Muscle of leg (tissue), 11 donors: ENCODE results near the gene IER5. TPM values are rescaled to one million over a fixed set of nuclear protein-coding genes. Genes with fewer than 3 reads are reported as not detected.

ENCODE experiments used
- DNase-seq: peaks from one replicate; pipeline ENCODE4 v3.0.0; 2013
- H3K27ac ChIP-seq: one replicate; pipeline ENCODE4 v1.5.1; 2013; ENCODE audit warnings: mild to moderate bottlenecking, low read length, control low read depth
- H3K27me3 ChIP-seq: one replicate; pipeline ENCODE4 v1.6.1; 2013; ENCODE audit warnings: low read length; ENCODE audit not compliant: control insufficient read depth, insufficient read depth
- H3K36me3 ChIP-seq: one replicate; pipeline ENCODE4 v1.6.1; 2013; ENCODE audit warnings: low read length; ENCODE audit not compliant: control insufficient read depth, insufficient read depth
- H3K4me1 ChIP-seq: one replicate; pipeline ENCODE4 v1.6.1; 2013; ENCODE audit warnings: low read length; ENCODE audit not compliant: control insufficient read depth, insufficient read depth
- H3K4me3 ChIP-seq: one replicate; pipeline ENCODE4 v1.5.1; 2013; ENCODE audit warnings: low read length, control low read depth
- H3K9me3 ChIP-seq: replicated peaks from 2 replicates; pipeline ENCODE4 v1.6.1; 2013; ENCODE audit warnings: low read depth, low read length; ENCODE audit not compliant: control insufficient read depth
- WGBS: methylation state at CpG from one replicate; pipeline ENCODE4 v1.1.5; 2013; ENCODE audit warnings: missing lambda C conversion rate; ENCODE audit not compliant: insufficient coverage; 5-methylcytosine and 5-hydroxymethylcytosine counted together
- polyA plus RNA-seq, 8 donors: library from polyadenylated mRNA; unstranded; fragments of 120-200 nt; gene quantifications; one replicate each; pipeline versions ENCODE4 v1.2.1 to v1.2.3, GENCODE V29; 2013; ENCODE audit warnings: inconsistent platforms in 1 of 8, low replicate concordance in 1 of 8; ENCODE audit not compliant: insufficient read length in 8 of 8, insufficient read depth in 1 of 8
- total RNA-seq: library from RNA; stranded (reverse); fragments of 120-200 nt; gene quantifications from one replicate; pipeline ENCODE4 v1.2.4, GENCODE V29; 2013

The IER5 gene
- total and polyA plus RNA-seq, 9 donors, result 6.7 to 15.9 (median 9.2) TPM

GRCh38 chr1:181121498-181121897, 33.0 kb downstream of the IER5 start:
- Histone ChIP-seq H3K4me3 (no peak overlapping the region), H3K9me3 (no peaks in the 10 kb centered on the region), H3K27me3 (no peaks in the 10 kb centered on the region), H3K36me3 (no peaks in the 10 kb centered on the region), H3K4me1 (peaks cover 8% of the 10 kb centered on the region), H3K27ac (no peak overlapping the region)
- DNase-seq, result no peak
- 82% methylated on average over 1 of the region's 5 CpGs for WGBS

GRCh38 chr1:181122222-181122621, 33.7 kb downstream of the IER5 start:
- H3K4me1 ChIP-seq, result peaks cover 14% of the 10 kb centered on the region
- no peaks in the 10 kb centered on the region for H3K36me3 ChIP-seq
- no peak overlapping the region for H3K4me3 ChIP-seq
- 90% methylated on average over 3 of the region's 5 CpGs for WGBS
- no peaks in the 10 kb centered on the region for H3K9me3 ChIP-seq
- no peak for DNase-seq
- H3K27ac ChIP-seq, result no peak overlapping the region
- H3K27me3 ChIP-seq, result no peaks in the 10 kb centered on the region

GRCh38 chr1:181123173-181123572, 34.7 kb downstream of the IER5 start:
- WGBS, result no CpG with 5 or more reads among the region's 3 CpGs
- Histone ChIP-seq H3K9me3 (no peaks in the 10 kb centered on the region), H3K27ac (no peak overlapping the region), H3K27me3 (no peaks in the 10 kb centered on the region), H3K4me1 (peaks cover 10% of the 10 kb centered on the region), H3K36me3 (no peaks in the 10 kb centered on the region), H3K4me3 (no peak overlapping the region)
- no peak for DNase-seq

GRCh38 chr1:181124291-181124751, 35.8 kb downstream of the IER5 start:
- DNase-seq, result peak; percentile 67
- Histone ChIP-seq H3K4me1 (peaks cover 21% of the 10 kb centered on the region), H3K4me3 (no peak overlapping the region), H3K36me3 (no peaks in the 10 kb centered on the region), H3K9me3 (no peaks in the 10 kb centered on the region), H3K27ac (no peak overlapping the region), H3K27me3 (no peaks in the 10 kb centered on the region)
- WGBS, result 0% methylated on average over 2 of the region's 2 CpGs

- Histone ChIP-seq H3K27me3 (no peaks in the 10 kb centered on the region), H3K27ac (no peak overlapping the region), H3K9me3 (no peaks in the 10 kb centered on the region), H3K4me1 (peaks cover 30% of the 10 kb centered on the region), H3K36me3 (no peaks in the 10 kb centered on the region), H3K4me3 (no peak overlapping the region)
- DNase-seq, result no peak
- 38% methylated on average over 2 of the region's 4 CpGs for WGBS
Observed at GRCh38 chr1:181126289-181126688, 37.8 kb downstream of the IER5 start.

- no peak overlapping the region for H3K4me3 ChIP-seq
- H3K9me3 ChIP-seq, result no peaks in the 10 kb centered on the region
- 72% methylated on average over 7 of the region's 10 CpGs for WGBS
- peaks cover 33% of the 10 kb centered on the region for H3K4me1 ChIP-seq
- no peak for DNase-seq
- no peaks in the 10 kb centered on the region for H3K36me3 ChIP-seq
- no peaks in the 10 kb centered on the region for H3K27me3 ChIP-seq
- no peak overlapping the region for H3K27ac ChIP-seq
Observed at GRCh38 chr1:181126871-181127587, 38.5 kb downstream of the IER5 start.

- Histone ChIP-seq H3K27me3 (no peaks in the 10 kb centered on the region), H3K36me3 (no peaks in the 10 kb centered on the region), H3K4me1 (peaks cover 33% of the 10 kb centered on the region), H3K27ac (no peak overlapping the region), H3K4me3 (no peak overlapping the region), H3K9me3 (no peaks in the 10 kb centered on the region)
- DNase-seq, result no peak
- 75% methylated on average over 2 of the region's 5 CpGs for WGBS
Observed at GRCh38 chr1:181127898-181128453, 39.5 kb downstream of the IER5 start.

- no peaks in the 10 kb centered on the region for H3K27me3 ChIP-seq
- H3K36me3 ChIP-seq, result no peaks in the 10 kb centered on the region
- H3K4me1 ChIP-seq, result peaks cover 33% of the 10 kb centered on the region
- H3K9me3 ChIP-seq, result no peaks in the 10 kb centered on the region
- WGBS, result 17% methylated on average over 16 of the region's 19 CpGs
- no peak overlapping the region for H3K4me3 ChIP-seq
- DNase-seq, result no peak
- peak overlapping the region; percentile 38 for H3K27ac ChIP-seq
Observed at GRCh38 chr1:181128592-181129497, 40.3 kb downstream of the IER5 start.

GRCh38 chr1:181129771-181130606, 41.5 kb downstream of the IER5 start:
- DNase-seq, result no peak

More at GRCh38 chr1:181129771-181130606, 41.5 kb downstream of the IER5 start:
- no peaks in the 10 kb centered on the region for H3K9me3 ChIP-seq
- WGBS, result 85% methylated on average over 11 of the region's 13 CpGs
- H3K27ac ChIP-seq, result no peak overlapping the region
- H3K36me3 ChIP-seq, result no peaks in the 10 kb centered on the region
- peaks cover 38% of the 10 kb centered on the region for H3K4me1 ChIP-seq
- no peak overlapping the region for H3K4me3 ChIP-seq
- no peaks in the 10 kb centered on the region for H3K27me3 ChIP-seq
